ENCODE measurements around the gene KRT3. TPM values are rescaled to one million over a fixed set of nuclear protein-coding genes. Genes with fewer than 3 reads are reported as not detected.

Gene KRT3
- total RNA-seq, 2 experiments from 2014 or later: not detected

- CTCF ChIA-PET: interaction anchor here (2.9 to 4.2 kb wide), 2 partner anchors 33 to 42 kb away, joined by 11 to 19 read pairs; no protein-coding TSS in a partner anchor
- no peak for TF ChIP-seq CTCF (IDR thresholded peaks at IDR 0.05)
- Mint-ChIP-seq H3K9me3 (no peaks in the 10 kb centered on the region), H3K27me3 (peaks cover 1% of the 10 kb centered on the region), H3K4me1 (ENCODE audit: low read depth) (peaks cover 42% of the 10 kb centered on the region), H3K36me3 (ENCODE audit: low read depth) (no peaks in the 10 kb centered on the region), H3K4me3 (no peak overlapping the region), H3K27ac (no peak overlapping the region)
- POLR2A ChIA-PET: no interaction called here
- DNase-seq (no peak), ATAC-seq (no peak)
- intact Hi-C loops (cut with micrococcal nuclease): no loop called here
These were observed 42.1 kb upstream of the KRT3 start for GRCh38 chr12:52837781-52838608.

- no peak for ATAC-seq
- ChIA-PET POLR2A (no interaction called here), CTCF (interaction anchor here (2.9 to 4.2 kb wide), 2 partner anchors 33 to 42 kb away, joined by 11 to 19 read pairs; no protein-coding TSS in a partner anchor)
- Mint-ChIP-seq H3K4me1 (ENCODE audit: low read depth) (peaks cover 42% of the 10 kb centered on the region), H3K36me3 (ENCODE audit: low read depth) (no peaks in the 10 kb centered on the region), H3K27me3 (peaks cover 1% of the 10 kb centered on the region), H3K9me3 (no peaks in the 10 kb centered on the region), H3K27ac (peak overlapping the region; percentile 90), H3K4me3 (no peak overlapping the region)
- intact Hi-C loops (cut with micrococcal nuclease): no loop called here
- no peak for TF ChIP-seq CTCF (IDR thresholded peaks at IDR 0.05)
- DNase-seq: peak; percentile 39
These were observed 41.5 kb upstream of the KRT3 start for GRCh38 chr12:52837413-52837741.

GRCh38 chr12:52836491-52837412 lies 40.8 kb upstream of the KRT3 start:
- DNase-seq (no peak), ATAC-seq (peak; percentile 46)
- Mint-ChIP-seq H3K9me3 (no peaks in the 10 kb centered on the region), H3K27ac (peak overlapping the region; percentile 90), H3K27me3 (peaks cover 1% of the 10 kb centered on the region), H3K36me3 (ENCODE audit: low read depth) (no peaks in the 10 kb centered on the region), H3K4me1 (ENCODE audit: low read depth) (peaks cover 39% of the 10 kb centered on the region), H3K4me3 (peak overlapping the region; percentile 5)
- no peak for TF ChIP-seq CTCF (IDR thresholded peaks at IDR 0.05)
- POLR2A ChIA-PET: interaction anchor here (0.9 to 1.0 kb wide), 3 partner anchors 17 to 170 kb away, joined by 3 to 4 read pairs (median 3); partner anchors contain the start of gene EIF4B
- CTCF ChIA-PET: interaction anchor here (1.4 to 4.2 kb wide), 3 partner anchors 34 to 43 kb away, joined by 3 to 19 read pairs (median 11); no protein-coding TSS in a partner anchor
- intact Hi-C loops (cut with micrococcal nuclease): no loop called here

- Mint-ChIP-seq H3K27ac (peak overlapping the region; percentile 90), H3K4me1 (ENCODE audit: low read depth) (peaks cover 39% of the 10 kb centered on the region), H3K4me3 (peak overlapping the region; percentile 5), H3K36me3 (ENCODE audit: low read depth) (no peaks in the 10 kb centered on the region), H3K27me3 (peaks cover 1% of the 10 kb centered on the region), H3K9me3 (no peaks in the 10 kb centered on the region)
- intact Hi-C loops (cut with micrococcal nuclease): no loop called here
- ATAC-seq: peak; percentile 97
- POLR2A ChIA-PET: interaction anchor here (0.9 to 1.0 kb wide), 4 partner anchors 13 to 170 kb away, joined by 3 to 4 read pairs (median 4); partner anchors contain the start of gene EIF4B
- CTCF ChIA-PET: interaction anchor here (1.4 to 4.2 kb wide), 3 partner anchors 34 to 44 kb away, joined by 3 to 19 read pairs (median 4); no protein-coding TSS in a partner anchor
- DNase-seq: peak; percentile 92
- no peak for TF ChIP-seq CTCF (IDR thresholded peaks at IDR 0.05)
These were observed 40.1 kb upstream of the KRT3 start for GRCh38 chr12:52836042-52836466.

All from activated CD8-positive, alpha-beta T cell treated with anti-CD3 and anti-CD28 coated beads for 36 hours (primary cell).